GM19395 (cell line): ENCODE results near the gene POU2F2.

Experiments
- ATAC-seq: cut with Tn5 transposase; IDR thresholded peaks from one replicate; pipeline ENCODE4 v1.9.1; 2021; ENCODE audit warnings: mild to moderate bottlenecking, moderate library complexity; ENCODE audit not compliant: unreplicated experiment

The POU2F2 gene

DNA sequence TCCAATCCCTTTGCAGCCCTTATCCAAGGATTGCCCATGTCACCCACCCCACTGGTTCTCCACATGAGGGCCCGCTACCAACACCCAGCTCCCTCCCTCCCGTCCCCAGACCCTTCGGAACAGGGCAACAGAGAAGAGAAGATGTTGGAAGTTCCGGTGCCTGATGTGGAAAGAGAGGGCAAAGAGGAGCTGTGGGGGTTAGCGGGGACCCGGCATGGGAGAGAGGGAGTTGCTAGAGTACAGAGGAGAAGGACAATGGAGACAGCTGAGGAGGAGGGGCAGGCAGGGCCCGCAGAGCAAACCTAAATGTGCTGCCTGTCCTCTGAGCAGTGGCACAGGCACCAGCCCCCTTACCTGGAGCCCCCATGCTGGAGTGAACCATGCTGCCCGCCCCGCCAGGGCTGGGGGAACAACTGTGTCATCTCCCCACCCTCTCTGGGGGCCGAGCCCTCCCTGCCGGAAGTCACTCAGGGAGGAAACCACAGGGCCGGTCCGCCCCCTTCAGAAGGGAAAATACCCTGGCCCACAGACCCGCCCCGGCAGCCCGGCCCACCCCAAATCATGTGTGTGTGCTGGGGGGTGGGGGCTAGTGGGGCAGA, at the start of gene POU2F2:
TSS of gene POU2F2 (minus strand) at position 417 of the 599 bp plus-strand sequence. CDS start at position 382, 35 bp downstream.
- no peak for ATAC-seq

- ATAC-seq: no peak
These were observed 46.8 kb upstream of the POU2F2 start for GRCh38 chr19:42178791-42179674.

- no peak for ATAC-seq
These were observed 45.4 kb upstream of the POU2F2 start for GRCh38 chr19:42177686-42178019.

DNA sequence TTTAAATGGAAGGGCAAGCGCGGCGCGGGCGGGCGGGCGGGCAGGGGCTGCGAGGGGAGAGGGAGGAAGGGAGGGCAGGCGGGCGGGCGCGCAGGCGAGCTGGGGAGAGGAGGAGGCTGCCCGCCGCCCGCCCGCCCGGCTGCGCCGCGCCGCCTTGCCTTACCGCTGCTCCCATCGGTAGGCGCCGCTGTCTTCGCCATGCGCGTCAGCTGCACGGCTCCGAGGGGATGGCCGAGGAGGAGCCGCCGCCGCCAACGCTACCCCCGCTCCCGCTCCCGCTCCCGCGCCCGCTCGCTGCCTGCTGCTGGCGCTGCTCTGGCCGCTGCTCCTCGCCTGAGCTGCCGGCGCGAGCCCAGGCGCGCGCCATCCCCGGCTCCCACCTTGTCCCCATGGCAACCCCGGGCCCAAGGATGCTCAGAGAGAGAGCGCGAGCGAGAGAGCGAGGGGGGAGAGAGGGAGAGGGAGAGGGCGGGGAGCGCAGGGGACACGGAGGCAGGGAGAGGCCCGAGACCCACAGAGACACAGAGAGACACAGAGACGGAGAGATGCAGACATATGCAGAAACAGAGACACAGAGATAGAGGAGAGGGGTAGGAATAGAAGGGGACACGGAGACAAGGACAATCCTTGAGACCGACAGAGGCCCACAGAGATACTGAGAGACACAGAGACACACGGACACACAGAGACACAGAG, 44.9 kb upstream of the POU2F2 start:
- no peak for ATAC-seq

- no peak for ATAC-seq
These were observed 44.4 kb upstream of the POU2F2 start for GRCh38 chr19:42176649-42176989.

DNA sequence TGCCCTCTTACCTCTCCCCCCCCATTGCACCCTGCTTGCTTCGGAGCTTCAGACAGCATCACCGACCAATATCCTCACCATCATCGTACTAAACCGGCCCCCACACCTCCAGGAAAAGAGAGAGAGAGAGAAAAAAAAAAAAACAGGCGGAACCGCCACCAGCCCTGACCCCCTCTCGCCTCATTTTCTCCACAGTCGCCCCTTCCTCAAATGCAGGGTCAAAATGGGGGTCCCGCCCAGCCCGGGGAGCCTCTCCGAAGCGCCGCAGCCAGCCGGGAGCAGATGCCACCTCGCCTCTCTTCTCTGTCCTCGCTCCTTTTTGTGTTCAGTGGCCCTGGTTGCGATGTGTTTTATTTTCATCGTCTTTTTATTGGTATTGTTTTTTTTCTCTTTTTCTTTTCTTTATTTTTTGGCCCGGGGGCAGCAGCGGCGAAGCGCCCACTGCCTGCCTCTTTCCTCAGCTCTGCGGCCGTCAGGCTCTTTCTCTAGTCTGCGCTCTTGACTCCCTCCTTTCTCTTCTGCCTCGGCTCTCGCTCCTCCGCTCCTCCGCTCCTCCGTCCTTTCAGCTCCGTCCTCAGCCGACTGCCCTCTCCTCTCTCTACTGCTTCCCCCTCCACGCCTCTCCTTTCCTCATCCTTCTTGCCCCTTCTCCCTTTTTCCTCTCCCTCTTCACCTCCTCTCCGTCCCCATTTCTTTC, 43.9 kb upstream of the POU2F2 start:
- no peak for ATAC-seq

DNA sequence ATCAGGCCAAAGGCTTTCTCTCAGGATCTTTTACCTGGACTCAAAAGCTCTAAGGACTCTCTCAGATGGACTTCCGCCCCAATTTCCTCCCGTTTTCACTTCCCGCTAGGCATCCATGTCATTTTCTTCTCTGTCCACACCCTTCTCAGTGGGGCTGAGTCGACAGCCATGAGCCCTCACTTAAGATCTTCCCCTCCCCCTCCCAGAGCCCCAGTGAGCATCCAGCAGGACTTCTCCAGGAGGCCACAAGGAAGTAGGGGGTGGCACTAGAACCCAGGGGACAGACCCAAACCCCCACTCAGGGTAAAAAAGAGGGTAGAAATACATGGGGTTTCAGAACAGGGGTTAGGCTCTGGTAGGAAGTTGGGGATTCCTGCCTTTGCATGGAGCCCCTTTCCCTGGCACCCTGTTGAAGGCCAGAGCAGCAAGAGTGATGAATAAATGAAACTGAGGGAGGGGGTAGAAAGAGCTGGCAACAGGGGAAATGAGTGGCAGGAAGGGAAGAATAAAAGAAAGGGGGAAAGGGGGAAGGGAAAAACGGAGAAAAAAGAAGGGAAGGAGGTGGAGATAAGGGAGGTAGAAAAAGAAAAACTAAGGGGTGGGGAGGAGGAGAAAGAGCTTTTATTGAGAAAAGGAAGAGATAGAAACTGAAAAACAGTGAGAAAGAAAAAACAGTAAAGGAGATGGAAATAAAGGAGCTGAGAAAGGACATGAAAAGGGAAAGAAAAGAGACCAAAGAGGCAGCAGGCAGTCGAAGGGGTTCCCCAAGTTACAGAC, 42.9 kb upstream of the POU2F2 start:
- ATAC-seq: no peak

DNA sequence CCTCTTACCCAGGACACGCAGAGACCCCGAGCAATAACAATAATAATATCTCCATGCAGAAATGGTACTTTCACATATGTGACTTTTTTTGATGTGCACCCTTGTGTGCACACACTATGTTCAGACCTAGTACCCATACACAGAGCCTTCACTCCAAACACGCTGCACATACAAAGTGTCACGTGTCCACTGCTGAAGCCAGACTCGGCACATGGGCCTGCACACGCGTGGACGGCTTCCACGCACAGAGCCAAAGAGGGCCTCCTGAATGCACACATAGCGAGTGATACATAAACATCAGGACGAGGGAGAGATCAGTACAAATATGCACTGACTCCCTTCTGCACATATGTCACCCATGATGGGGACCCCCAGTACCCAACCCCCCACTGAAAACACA, 41.9 kb upstream of the POU2F2 start:
- no peak for ATAC-seq

GRCh38 chr19:42173695-42174094, 41.4 kb upstream of the POU2F2 start:
- no peak for ATAC-seq

DNA sequence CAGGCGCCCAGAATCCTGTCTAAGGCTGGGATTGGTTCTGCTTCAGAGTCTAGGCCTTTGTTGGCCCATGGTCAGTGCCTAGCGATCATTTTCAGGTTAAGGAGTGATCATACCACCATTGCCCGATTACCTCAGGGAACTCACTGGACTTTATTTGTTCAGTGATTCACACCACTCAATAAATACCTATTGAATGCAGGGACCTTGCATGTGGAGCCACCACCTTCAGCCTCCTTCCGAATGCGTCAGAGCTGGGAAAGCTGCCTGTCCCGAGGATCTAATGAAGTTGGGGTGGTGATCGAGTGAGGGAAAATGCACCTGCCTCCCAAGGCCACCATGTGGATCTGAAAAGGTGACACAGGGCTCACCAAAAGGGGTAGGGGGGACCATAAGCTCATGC, 40.0 kb upstream of the POU2F2 start:
- ATAC-seq: no peak

DNA sequence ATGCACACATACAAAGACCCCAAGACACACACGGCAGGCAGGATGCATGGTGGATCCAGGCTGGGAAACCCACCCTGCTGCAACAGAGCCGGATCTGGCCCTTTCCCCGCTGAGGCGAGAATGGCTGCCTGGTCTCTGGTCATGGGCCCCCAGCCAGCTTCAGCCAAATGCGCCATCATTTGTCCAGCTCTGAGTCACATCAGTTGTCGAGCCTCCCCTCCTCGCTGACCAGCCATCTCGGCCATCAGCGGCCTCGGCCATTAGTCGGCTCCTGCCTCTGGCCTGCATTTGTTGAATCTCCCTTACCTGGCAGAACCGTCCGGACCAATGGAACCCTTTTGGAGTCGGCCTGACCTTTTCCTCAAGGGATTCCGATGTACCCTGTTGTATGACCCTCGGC, 38.5 kb upstream of the POU2F2 start:
- no peak for ATAC-seq

- no peak for ATAC-seq
These were observed 37.5 kb upstream of the POU2F2 start for GRCh38 chr19:42169486-42170413.

GRCh38 chr19:42168206-42168605, 36.0 kb upstream of the POU2F2 start:
- ATAC-seq: no peak

DNA sequence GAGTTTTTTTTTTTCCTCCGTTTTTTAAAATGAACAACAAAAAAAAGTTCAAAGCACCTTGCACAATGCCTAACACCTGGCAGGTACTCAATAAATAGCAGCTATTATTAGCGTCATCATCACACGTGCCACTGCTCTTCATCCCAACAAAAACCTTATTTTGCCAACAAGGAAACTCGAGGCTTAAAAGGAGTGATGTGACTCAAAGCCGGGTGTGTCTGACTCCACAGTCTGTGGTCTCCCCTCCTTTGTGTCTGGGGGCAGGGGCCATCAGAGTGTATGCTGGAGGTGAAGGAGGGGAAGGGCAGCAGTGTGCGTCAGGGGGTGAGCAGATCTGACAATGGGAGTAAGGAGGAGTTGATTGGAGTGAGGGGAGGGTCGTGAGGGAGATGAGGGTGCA, 34.1 kb upstream of the POU2F2 start:
- ATAC-seq: no peak

DNA sequence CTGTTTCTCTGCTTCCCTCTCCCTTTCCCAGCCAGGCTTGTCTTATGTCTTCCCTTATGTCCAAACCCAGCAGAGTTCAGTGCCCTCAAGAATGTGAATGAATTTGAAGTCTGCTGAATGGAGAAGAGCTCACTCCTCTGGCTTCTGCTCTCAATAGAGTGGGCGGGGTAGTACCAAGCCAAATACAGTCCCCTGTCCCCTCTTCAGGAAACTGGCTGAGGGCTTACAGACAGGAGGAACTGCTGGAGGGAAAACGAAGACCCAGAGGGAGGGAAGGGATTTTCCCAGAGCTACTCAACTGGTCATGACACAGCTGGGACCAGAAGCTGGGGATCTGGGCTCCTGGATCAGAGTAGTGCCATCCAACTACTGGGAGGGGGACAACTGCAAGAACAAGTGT, 32.9 kb upstream of the POU2F2 start:
- ATAC-seq: no peak

GRCh38 chr19:42161616-42162263, 29.5 kb upstream of the POU2F2 start:
- no peak for ATAC-seq

DNA sequence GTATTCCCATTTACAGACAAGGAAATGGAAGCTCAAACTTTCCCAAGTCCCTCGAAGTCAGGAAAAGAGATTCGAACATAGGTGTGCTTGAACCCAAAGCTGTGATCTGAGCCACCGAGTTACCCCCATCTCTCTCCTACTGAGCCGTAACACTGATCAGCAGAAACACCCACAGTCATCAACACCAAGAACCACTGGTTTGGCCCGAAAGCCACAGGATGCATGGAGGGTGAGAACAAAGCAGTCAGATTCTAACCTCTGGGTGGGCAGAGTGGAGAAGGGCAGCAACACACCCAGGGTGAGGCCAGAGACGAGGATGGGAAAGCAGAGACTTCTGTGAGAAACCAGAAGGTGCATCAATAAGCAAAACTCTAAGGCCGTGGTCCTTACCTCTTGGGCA, 27.7 kb upstream of the POU2F2 start:
- no peak for ATAC-seq

DNA sequence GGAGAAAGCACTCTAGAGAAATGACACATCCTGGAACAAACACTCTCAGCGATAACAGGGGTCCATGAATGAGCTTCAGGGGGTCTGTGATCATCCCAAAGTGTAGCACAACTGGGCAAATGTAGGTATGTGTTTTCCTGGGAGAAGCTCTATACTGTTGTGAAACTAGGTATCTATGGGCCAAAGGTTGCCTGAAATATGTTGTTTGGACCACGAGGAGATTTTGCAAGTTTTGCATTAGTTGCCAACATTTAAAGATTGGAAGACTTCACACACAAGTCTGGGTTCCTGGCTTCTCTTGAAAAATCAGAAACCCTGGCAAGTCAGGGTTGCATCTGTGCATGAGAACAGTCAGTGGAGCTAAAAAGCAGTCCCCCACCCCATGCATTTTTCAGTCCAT, 26.7 kb upstream of the POU2F2 start:
- no peak for ATAC-seq

DNA sequence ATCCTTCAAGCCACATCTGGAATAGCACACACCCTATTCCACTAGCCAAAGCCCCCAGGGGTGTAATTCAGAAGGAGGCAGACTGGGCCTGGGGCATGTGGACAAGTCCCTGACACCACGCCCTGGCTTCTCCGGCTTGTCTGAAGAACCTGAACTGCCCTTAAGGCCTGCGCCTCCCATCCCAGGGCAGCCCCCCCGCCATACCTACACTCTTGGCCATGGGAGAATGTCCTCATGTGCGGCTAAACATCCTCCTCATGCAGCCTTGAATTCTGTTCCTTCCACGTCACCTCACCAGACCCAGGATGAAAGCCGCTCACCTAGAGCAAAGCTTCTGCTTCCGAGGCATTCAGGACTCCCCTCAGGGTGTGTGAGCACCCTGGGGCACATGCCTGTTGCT, 24.3 kb upstream of the POU2F2 start:
- no peak for ATAC-seq
